Prostate gland (tissue), 2 donors: ENCODE data around the gene WNK2. TPM values are rescaled to one million over a fixed set of nuclear protein-coding genes. Genes with fewer than 3 reads are reported as not detected.

Source experiments
- DNase-seq: peaks from one replicate; pipeline ENCODE4 v3.0.0-alpha.2; 2019; ENCODE audit warnings: low spot score
- H3K27ac ChIP-seq, 2 donors: fragments of 200-600 bp; sonication (generic); 2 replicates each; pipeline ENCODE4 v1.5.1; 2017 to 2019
- H3K27me3 ChIP-seq: fragments of 200-600 bp; sonication (generic); replicated peaks from 2 replicates; pipeline ENCODE4 v1.5.1; 2019; ENCODE audit not compliant: insufficient read depth
- H3K36me3 ChIP-seq, 2 donors: fragments of 200-600 bp; sonication (generic); 1 replicate in 1 of 2; 2 replicates in 1 of 2; pipeline versions ENCODE4 v1.5.1 to v1.8.1; 2017 to 2019
- H3K4me1 ChIP-seq: fragments of 200-600 bp; sonication (generic); replicated peaks from 2 replicates; pipeline ENCODE4 v1.5.1; 2019
- H3K4me3 ChIP-seq, 2 donors: fragments of 200-600 bp; sonication (generic); 2 replicates each; pipeline ENCODE4 v1.5.1; 2017 to 2019
- H3K9me3 ChIP-seq: fragments of 200-600 bp; sonication (generic); 2 replicates; pipeline ENCODE4 v1.5.1; 2017
- CTCF ChIP-seq, 4 experiments: fragments of 200-600 bp in 2 of 4; fragments of 450-650 bp in 2 of 4; sonication (generic) in 2 of 4; IDR thresholded peaks; 1 replicate in 3 of 4; 2 replicates in 1 of 4; pipeline ENCODE4 v1.5.1; 2016 to 2019; ENCODE audit warnings: antibody characterized with exemption in 4 of 4, mild to moderate bottlenecking in 2 of 4, moderate library complexity in 2 of 4
- POLR2A ChIP-seq: fragments of 450-650 bp; IDR thresholded peaks from one replicate; pipeline ENCODE4 v1.6.1; 2016; ENCODE audit warnings: antibody characterized with exemption, mild to moderate bottlenecking
- POLR2AphosphoS5 ChIP-seq: sonication (generic); formaldehyde crosslinking; IDR thresholded peaks from one replicate; pipeline ENCODE4 v1.6.1; 2017; ENCODE audit warnings: antibody characterized with exemption
- WGBS: methylation state at CpG from one replicate; pipeline ENCODE4 v1.1.5; 2018; 5-methylcytosine and 5-hydroxymethylcytosine counted together
- intact Hi-C: fragments of 100-400 bp; cut with DNase I; formaldehyde crosslinking; loops from one replicate; pipeline ENCODE4 v1.14.2; 2022
- total RNA-seq, 2 donors: library from RNA; depleted of rRNA; stranded (reverse); fragments of >200 nt; gene quantifications; one replicate each; pipeline ENCODE4 v1.1.0, GENCODE V29; 2016

WNK2 gene
- total RNA-seq, 2 donors from 2014 or later, result 77.9 to 136 TPM

- intact Hi-C loops, result no loop called here
- Histone ChIP-seq H3K27me3 (no peaks in the 10 kb centered on the region), H3K36me3 (no peaks in the 10 kb centered on the region), H3K4me1 (no peaks in the 10 kb centered on the region), H3K27ac (peak overlapping the region in 1 of 2 donors; percentile 35), H3K9me3 (no peaks in the 10 kb centered on the region), H3K4me3 (no peak overlapping the region)
- DNase-seq, result no peak
- WGBS, result 87% methylated on average over 15 of the region's 26 CpGs
- no peak for TF ChIP-seq POLR2A
- TF ChIP-seq POLR2AphosphoS5, result no peak
These were observed 114.8 kb downstream of the WNK2 start for GRCh38 chr9:93298498-93299417.

- Histone ChIP-seq H3K27ac (no peak overlapping the region), H3K36me3 (no peaks in the 10 kb centered on the region), H3K9me3 (no peaks in the 10 kb centered on the region), H3K4me3 (no peak overlapping the region), H3K27me3 (no peaks in the 10 kb centered on the region), H3K4me1 (no peaks in the 10 kb centered on the region)
- intact Hi-C loops, result no loop called here
- DNase-seq, result no peak
- WGBS, result 85% methylated on average over 26 of the region's 26 CpGs
- TF ChIP-seq POLR2AphosphoS5 (no peak), CTCF (IDR thresholded peaks at IDR 0.05) (no peak)
These were observed 115.7 kb downstream of the WNK2 start for GRCh38 chr9:93299418-93300174.

GRCh38 chr9:93300175-93300572 is 116.2 kb downstream of the WNK2 start:
- Histone ChIP-seq H3K27me3 (no peaks in the 10 kb centered on the region), H3K36me3 (no peaks in the 10 kb centered on the region), H3K9me3 (no peaks in the 10 kb centered on the region), H3K4me3 (no peak overlapping the region), H3K4me1 (no peaks in the 10 kb centered on the region), H3K27ac (no peak overlapping the region)
- WGBS, result 92% methylated on average over 14 of the region's 14 CpGs
- DNase-seq, result no peak
- intact Hi-C loops, result no loop called here
- no peak for TF ChIP-seq CTCF (IDR thresholded peaks at IDR 0.05)
- no peak for TF ChIP-seq POLR2AphosphoS5
- no peak for TF ChIP-seq POLR2A

- Histone ChIP-seq H3K27me3 (no peaks in the 10 kb centered on the region), H3K36me3 (no peaks in the 10 kb centered on the region), H3K27ac (no peak overlapping the region), H3K4me3 (no peak overlapping the region), H3K4me1 (no peaks in the 10 kb centered on the region), H3K9me3 (no peaks in the 10 kb centered on the region)
- TF ChIP-seq POLR2A (no peak), POLR2AphosphoS5 (no peak), CTCF (IDR thresholded peaks at IDR 0.05) (no peak)
- WGBS, result 85% methylated on average over 12 of the region's 12 CpGs
- intact Hi-C loops, result no loop called here
- DNase-seq, result no peak
These were observed 116.7 kb downstream of the WNK2 start for GRCh38 chr9:93300585-93301081.

- Histone ChIP-seq H3K4me1 (no peaks in the 10 kb centered on the region), H3K27me3 (no peaks in the 10 kb centered on the region), H3K4me3 (no peak overlapping the region), H3K36me3 (no peaks in the 10 kb centered on the region), H3K27ac (no peak overlapping the region), H3K9me3 (no peaks in the 10 kb centered on the region)
- intact Hi-C loops, result no loop called here
- TF ChIP-seq POLR2AphosphoS5 (no peak), CTCF (IDR thresholded peaks at IDR 0.05) (no peak)
- no peak for DNase-seq
- 92% methylated on average over 13 of the region's 17 CpGs for WGBS
These were observed 117.4 kb downstream of the WNK2 start for GRCh38 chr9:93301291-93301811.
